ENCODE measurements around the gene ABAT.

DNA sequence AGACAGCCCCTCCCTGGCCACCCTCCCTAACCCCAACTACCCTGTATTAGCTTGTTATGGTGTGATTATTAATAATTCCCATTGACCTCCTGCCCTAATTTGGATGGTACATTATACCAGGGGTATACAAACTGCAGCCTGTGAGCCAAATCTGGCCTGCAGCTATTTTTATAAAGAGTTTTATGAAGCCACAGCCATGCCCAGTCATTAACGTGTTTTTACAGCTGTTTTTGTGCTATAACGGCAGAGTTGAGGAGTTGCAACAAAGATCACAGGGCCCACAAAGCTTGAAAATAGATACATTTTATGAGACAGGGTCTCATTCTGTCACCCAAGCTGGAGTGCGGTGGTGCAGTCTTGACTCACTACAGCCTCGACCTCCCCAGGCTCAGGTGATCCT, 47.0 kb upstream of the ABAT start:
- TF ChIP-seq POLR2A (IDR thresholded peaks at IDR 0.05; ENCODE audit: low read depth), result no peak
- TF ChIP-seq, protein P1, sequence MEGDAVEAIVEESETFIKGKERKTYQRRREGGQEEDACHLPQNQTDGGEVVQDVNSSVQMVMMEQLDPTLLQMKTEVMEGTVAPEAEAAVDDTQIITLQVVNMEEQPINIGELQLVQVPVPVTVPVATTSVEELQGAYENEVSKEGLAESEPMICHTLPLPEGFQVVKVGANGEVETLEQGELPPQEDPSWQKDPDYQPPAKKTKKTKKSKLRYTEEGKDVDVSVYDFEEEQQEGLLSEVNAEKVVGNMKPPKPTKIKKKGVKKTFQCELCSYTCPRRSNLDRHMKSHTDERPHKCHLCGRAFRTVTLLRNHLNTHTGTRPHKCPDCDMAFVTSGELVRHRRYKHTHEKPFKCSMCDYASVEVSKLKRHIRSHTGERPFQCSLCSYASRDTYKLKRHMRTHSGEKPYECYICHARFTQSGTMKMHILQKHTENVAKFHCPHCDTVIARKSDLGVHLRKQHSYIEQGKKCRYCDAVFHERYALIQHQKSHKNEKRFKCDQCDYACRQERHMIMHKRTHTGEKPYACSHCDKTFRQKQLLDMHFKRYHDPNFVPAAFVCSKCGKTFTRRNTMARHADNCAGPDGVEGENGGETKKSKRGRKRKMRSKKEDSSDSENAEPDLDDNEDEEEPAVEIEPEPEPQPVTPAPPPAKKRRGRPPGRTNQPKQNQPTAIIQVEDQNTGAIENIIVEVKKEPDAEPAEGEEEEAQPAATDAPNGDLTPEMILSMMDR (IDR thresholded peaks at IDR 0.05), result no peak
- TF ChIP-seq POLR2AphosphoS5 (IDR thresholded peaks at IDR 0.05), result no peak
- TF ChIP-seq EP300 (IDR thresholded peaks at IDR 0.05), result no peak

All from esophagus muscularis mucosa (tissue), 4 donors.